ENCODE measurements around the gene KAT6B. TPM values are rescaled to one million over a fixed set of nuclear protein-coding genes. Genes with fewer than 3 reads are reported as not detected.

KAT6B gene
- total RNA-seq, 1 experiment from 2014 or later: 21.8 TPM

GRCh38 chr10:75029420-75029819, 203.0 kb downstream of the KAT6B start:
- Histone ChIP-seq H3K27me3 (replicated peaks; ENCODE audit: insufficient read depth, low read depth, low read length, poor library complexity) (no peaks in the 10 kb centered on the region), H3K4me1 (ENCODE audit: insufficient read depth, low read length, poor library complexity, severe bottlenecking) (no peaks in the 10 kb centered on the region), H3K4me3 (ENCODE audit: low read depth, low read length, poor library complexity, severe bottlenecking) (no peak overlapping the region), H3K9me3 (ENCODE audit: low read depth, low read length, poor library complexity, severe bottlenecking) (no peaks in the 10 kb centered on the region), H3K27ac (ENCODE audit: low read depth, low read length, poor library complexity, severe bottlenecking) (no peak overlapping the region), H3K36me3 (ENCODE audit: insufficient read depth, low read length, poor library complexity, severe bottlenecking) (peaks cover 13% of the 10 kb centered on the region)
- TF ChIP-seq, protein P1, sequence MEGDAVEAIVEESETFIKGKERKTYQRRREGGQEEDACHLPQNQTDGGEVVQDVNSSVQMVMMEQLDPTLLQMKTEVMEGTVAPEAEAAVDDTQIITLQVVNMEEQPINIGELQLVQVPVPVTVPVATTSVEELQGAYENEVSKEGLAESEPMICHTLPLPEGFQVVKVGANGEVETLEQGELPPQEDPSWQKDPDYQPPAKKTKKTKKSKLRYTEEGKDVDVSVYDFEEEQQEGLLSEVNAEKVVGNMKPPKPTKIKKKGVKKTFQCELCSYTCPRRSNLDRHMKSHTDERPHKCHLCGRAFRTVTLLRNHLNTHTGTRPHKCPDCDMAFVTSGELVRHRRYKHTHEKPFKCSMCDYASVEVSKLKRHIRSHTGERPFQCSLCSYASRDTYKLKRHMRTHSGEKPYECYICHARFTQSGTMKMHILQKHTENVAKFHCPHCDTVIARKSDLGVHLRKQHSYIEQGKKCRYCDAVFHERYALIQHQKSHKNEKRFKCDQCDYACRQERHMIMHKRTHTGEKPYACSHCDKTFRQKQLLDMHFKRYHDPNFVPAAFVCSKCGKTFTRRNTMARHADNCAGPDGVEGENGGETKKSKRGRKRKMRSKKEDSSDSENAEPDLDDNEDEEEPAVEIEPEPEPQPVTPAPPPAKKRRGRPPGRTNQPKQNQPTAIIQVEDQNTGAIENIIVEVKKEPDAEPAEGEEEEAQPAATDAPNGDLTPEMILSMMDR (conservative IDR thresholded peaks at IDR 0.05; ENCODE audit: low read depth, low read length): no peak
- TF ChIP-seq EZH2 (IDR thresholded peaks at IDR 0.05; ENCODE audit: borderline replicate concordance, low read depth, low read length, poor library complexity, severe bottlenecking): no peak
- ChIA-PET CTCF (no interaction called here), POLR2A (ENCODE audit: low non-redundant PET) (no interaction called here)
- no TSS peak for BruUV-seq (replicated peaks)
- intact Hi-C loops (cut with micrococcal nuclease; ENCODE audit: unreplicated experiment): loop anchor here (10.0 kb wide), 1 partner anchor 295 kb away; no protein-coding TSS in a partner anchor
- DNase-seq (ENCODE audit: low spot score): no peak

GRCh38 chr10:75029857-75030256, 203.5 kb downstream of the KAT6B start:
- Histone ChIP-seq H3K4me1 (ENCODE audit: insufficient read depth, low read length, poor library complexity, severe bottlenecking) (no peaks in the 10 kb centered on the region), H3K27me3 (replicated peaks; ENCODE audit: insufficient read depth, low read depth, low read length, poor library complexity) (no peaks in the 10 kb centered on the region), H3K27ac (ENCODE audit: low read depth, low read length, poor library complexity, severe bottlenecking) (no peak overlapping the region), H3K9me3 (ENCODE audit: low read depth, low read length, poor library complexity, severe bottlenecking) (no peaks in the 10 kb centered on the region), H3K36me3 (ENCODE audit: insufficient read depth, low read length, poor library complexity, severe bottlenecking) (peaks cover 11% of the 10 kb centered on the region), H3K4me3 (ENCODE audit: low read depth, low read length, poor library complexity, severe bottlenecking) (no peak overlapping the region)
- DNase-seq (ENCODE audit: low spot score): no peak
- intact Hi-C loops (cut with micrococcal nuclease; ENCODE audit: unreplicated experiment): loop anchor here (10.0 kb wide), 1 partner anchor 295 kb away; no protein-coding TSS in a partner anchor
- ChIA-PET POLR2A (ENCODE audit: low non-redundant PET) (no interaction called here), CTCF (no interaction called here)
- BruUV-seq (replicated peaks): no TSS peak
- TF ChIP-seq, protein P1 (conservative IDR thresholded peaks at IDR 0.05; ENCODE audit: low read depth, low read length): no peak
- TF ChIP-seq EZH2 (IDR thresholded peaks at IDR 0.05; ENCODE audit: borderline replicate concordance, low read depth, low read length, poor library complexity, severe bottlenecking): no peak

- TF ChIP-seq EZH2 (IDR thresholded peaks at IDR 0.05; ENCODE audit: borderline replicate concordance, low read depth, low read length, poor library complexity, severe bottlenecking): no peak
- TF ChIP-seq, protein P1 (conservative IDR thresholded peaks at IDR 0.05; ENCODE audit: low read depth, low read length): no peak
- intact Hi-C loops (cut with micrococcal nuclease; ENCODE audit: unreplicated experiment): no loop called here
- H3K4me1 ChIP-seq (ENCODE audit: insufficient read depth, low read length, poor library complexity, severe bottlenecking): no peaks in the 10 kb centered on the region
- no peak overlapping the region for H3K27ac ChIP-seq (ENCODE audit: low read depth, low read length, poor library complexity, severe bottlenecking)
- H3K36me3 ChIP-seq (ENCODE audit: insufficient read depth, low read length, poor library complexity, severe bottlenecking): peaks cover 6% of the 10 kb centered on the region
- no peaks in the 10 kb centered on the region for H3K9me3 ChIP-seq (ENCODE audit: low read depth, low read length, poor library complexity, severe bottlenecking)
- no peaks in the 10 kb centered on the region for H3K27me3 ChIP-seq (replicated peaks; ENCODE audit: insufficient read depth, low read depth, low read length, poor library complexity)
- BruUV-seq (replicated peaks): no TSS peak
- ChIA-PET CTCF (no interaction called here), POLR2A (ENCODE audit: low non-redundant PET) (no interaction called here)
- DNase-seq (ENCODE audit: low spot score): no peak
- no peak overlapping the region for H3K4me3 ChIP-seq (ENCODE audit: low read depth, low read length, poor library complexity, severe bottlenecking)
Observed at GRCh38 chr10:75030371-75030770, 204.0 kb downstream of the KAT6B start.

Measured in A673 (cell line).